GM12874 (cell line): Measurements from ENCODE around the gene ACTL8.

Source experiments
- CTCF ChIP-seq: IDR thresholded peaks from 2 replicates; pipeline ENCODE4 v1.5.1; 2011; ENCODE audit warnings: low read depth, mild to moderate bottlenecking, control low read depth, low read length, moderate library complexity; ENCODE audit not compliant: insufficient read depth

ACTL8 gene

GRCh38 chr1:17735348-17735747, 19.8 kb upstream of the ACTL8 start:
- no peak for TF ChIP-seq CTCF

- TF ChIP-seq CTCF, result no peak
These were observed 19.3 kb upstream of the ACTL8 start for GRCh38 chr1:17735793-17736192.

- TF ChIP-seq CTCF, result no peak
These were observed 18.5 kb upstream of the ACTL8 start for GRCh38 chr1:17736625-17737024.

- TF ChIP-seq CTCF, result no peak
These were observed 16.1 kb upstream of the ACTL8 start for GRCh38 chr1:17739050-17739449.

GRCh38 chr1:17741052-17741451, 14.1 kb upstream of the ACTL8 start:
- no peak for TF ChIP-seq CTCF

- TF ChIP-seq CTCF, result no peak
These were observed 12.6 kb upstream of the ACTL8 start for GRCh38 chr1:17742583-17742982.

GRCh38 chr1:17743008-17743647, 12.0 kb upstream of the ACTL8 start:
- TF ChIP-seq CTCF, result no peak

GRCh38 chr1:17743925-17744324, 11.2 kb upstream of the ACTL8 start:
- no peak for TF ChIP-seq CTCF
